Fibroblast of lung (primary cell): ENCODE results near the gene ADI1. TPM values are rescaled to one million over a fixed set of nuclear protein-coding genes. Genes with fewer than 3 reads are reported as not detected.

Source experiments
- DNase-seq, 2 donors: peaks; one replicate each; pipeline versions ENCODE4 v3.0.0 to v3.0.0-alpha.2; 2010; ENCODE audit warnings: low read depth in 2 of 2
- H2AFZ ChIP-seq: 2 replicates; pipeline ENCODE4 v1.5.1; 2012; ENCODE audit warnings: low read length, control low read depth, inconsistent platforms
- H3K27ac ChIP-seq: 2 replicates; pipeline ENCODE4 v1.5.1; 2011; ENCODE audit warnings: low read length, control low read depth; ENCODE audit not compliant: insufficient read depth
- H3K27me3 ChIP-seq: 2 replicates; pipeline ENCODE4 v1.5.1; 2011; ENCODE audit warnings: mild to moderate bottlenecking, low read length; ENCODE audit not compliant: control insufficient read depth, insufficient read depth
- H3K36me3 ChIP-seq: 2 replicates; pipeline ENCODE4 v1.5.1; 2011; ENCODE audit warnings: low read length; ENCODE audit not compliant: control insufficient read depth, insufficient read depth
- H3K4me1 ChIP-seq: 2 replicates; pipeline ENCODE4 v1.5.1; 2011; ENCODE audit warnings: low read length; ENCODE audit not compliant: control insufficient read depth, insufficient read depth; ENCODE audit errors: extremely low read depth
- H3K4me2 ChIP-seq: 2 replicates; pipeline ENCODE4 v1.5.1; 2011; ENCODE audit warnings: low read length, control low read depth; ENCODE audit not compliant: insufficient read depth; ENCODE audit errors: extremely low read depth
- H3K4me3 ChIP-seq, 4 experiments: fragments of 200-600 bp in 1 of 4; sonication (generic) in 1 of 4; replicated peaks in 1 of 4; 2 replicates each; pipeline ENCODE4 v1.5.1; 2011 to 2016; ENCODE audit warnings: low read length in 4 of 4, low read depth in 3 of 4, mild to moderate bottlenecking in 3 of 4, control low read depth in 2 of 4, inconsistent platforms in 1 of 4, mixed read lengths in 1 of 4; ENCODE audit not compliant: insufficient read depth in 1 of 4; ENCODE audit errors: control extremely low read depth in 1 of 4
- H3K79me2 ChIP-seq: 2 replicates; pipeline ENCODE4 v1.5.1; 2012; ENCODE audit warnings: mild to moderate bottlenecking, low read length, inconsistent platforms; ENCODE audit not compliant: control insufficient read depth, insufficient read depth
- H3K9ac ChIP-seq: 2 replicates; pipeline ENCODE4 v1.5.1; 2011; ENCODE audit warnings: mild to moderate bottlenecking, low read length, control low read depth; ENCODE audit not compliant: insufficient read depth
- H3K9me3 ChIP-seq: 2 replicates; pipeline ENCODE4 v1.5.1; 2012; ENCODE audit warnings: low read depth, low read length; ENCODE audit not compliant: control insufficient read depth, insufficient read depth
- H4K20me1 ChIP-seq: 2 replicates; pipeline ENCODE4 v1.5.1; 2011; ENCODE audit warnings: low read length; ENCODE audit not compliant: control insufficient read depth, insufficient read depth; ENCODE audit errors: extremely low read depth
- CTCF ChIP-seq, 2 donors: IDR thresholded peaks in 1 of 2; conservative IDR thresholded peaks in 1 of 2; 1 replicate in 1 of 2; 2 replicates in 1 of 2; pipeline ENCODE4 v1.5.1; 2011 to 2012; ENCODE audit warnings: low read length in 2 of 2, control low read depth in 1 of 2, inconsistent platforms in 1 of 2, low read depth in 1 of 2, mild to moderate bottlenecking in 1 of 2
- EZH2 ChIP-seq: IDR thresholded peaks from 2 replicates; pipeline ENCODE4 v1.5.1; 2012; ENCODE audit warnings: low read length, control low read depth, mild to moderate bottlenecking; ENCODE audit errors: missing control alignments
- polyA plus RNA-seq, 2 donors: library from polyadenylated mRNA; depleted of rRNA in 1 of 2; stranded (reverse) in 1 of 2; unstranded in 1 of 2; fragments of >200 nt; gene quantifications; 2 replicates each; pipeline ENCODE4 v1.2.1, GENCODE V29; 2011 to 2012; ENCODE audit warnings: missing spikeins in 1 of 2
- total RNA-seq: library from RNA; depleted of rRNA; stranded (reverse); fragments of >200 nt; gene quantifications from 2 replicates; pipeline ENCODE4 v1.2.1, GENCODE V29; 2014

The ADI1 gene
- total and polyA plus RNA-seq, 2 donors (not counting 1 experiment from before 2014, with no cell fraction given), result 41.9 to 69.3 TPM

GRCh38 chr2:3529316-3530025, 10.1 kb upstream of the ADI1 start:
- Histone ChIP-seq H3K27me3 (no peaks in the 10 kb centered on the region), H3K27ac (no peak overlapping the region), H3K9ac (no peak overlapping the region), H3K9me3 (no peaks in the 10 kb centered on the region), H3K79me2 (no peaks in the 10 kb centered on the region), H3K4me3 (no peak overlapping the region), H3K4me1 (no peaks in the 10 kb centered on the region), H2AFZ (no peak overlapping the region), H3K36me3 (peaks cover 3% of the 10 kb centered on the region), H4K20me1 (no peaks in the 10 kb centered on the region), H3K4me2 (no peak overlapping the region)
- no peak for DNase-seq
- no peak for TF ChIP-seq CTCF (conservative IDR thresholded peaks at IDR 0.05 in 1 of 2, IDR thresholded peaks at IDR 0.05 in 1 of 2; ENCODE audit: low read depth in 1 of 2, low read length in 2 of 2)
- no peak for TF ChIP-seq EZH2

- H3K27me3 ChIP-seq, result no peaks in the 10 kb centered on the region
- H3K79me2 ChIP-seq, result no peaks in the 10 kb centered on the region
- DNase-seq, result no peak
- no peak overlapping the region for H3K4me2 ChIP-seq
- TF ChIP-seq CTCF (conservative IDR thresholded peaks at IDR 0.05 in 1 of 2, IDR thresholded peaks at IDR 0.05 in 1 of 2; ENCODE audit: low read depth in 1 of 2, low read length in 2 of 2), result no peak
- no peak for TF ChIP-seq EZH2
- no peak overlapping the region for H3K4me3 ChIP-seq
- H3K9me3 ChIP-seq, result no peaks in the 10 kb centered on the region
- no peaks in the 10 kb centered on the region for H4K20me1 ChIP-seq
- peaks cover 8% of the 10 kb centered on the region for H3K4me1 ChIP-seq
- no peak overlapping the region for H2AFZ ChIP-seq
- H3K9ac ChIP-seq, result no peak overlapping the region
- H3K27ac ChIP-seq, result no peak overlapping the region
- H3K36me3 ChIP-seq, result no peaks in the 10 kb centered on the region
Measured at GRCh38 chr2:3527886-3528785, 8.8 kb upstream of the ADI1 start.

- Histone ChIP-seq H3K4me3 (no peak overlapping the region), H3K36me3 (no peaks in the 10 kb centered on the region), H3K4me1 (peaks cover 14% of the 10 kb centered on the region)
Measured at GRCh38 chr2:3526871-3527270, 7.5 kb upstream of the ADI1 start.

More at GRCh38 chr2:3526871-3527270, 7.5 kb upstream of the ADI1 start:
- no peak overlapping the region for H3K4me2 ChIP-seq
- H3K79me2 ChIP-seq, result no peaks in the 10 kb centered on the region
- H3K27ac ChIP-seq, result no peak overlapping the region
- no peaks in the 10 kb centered on the region for H4K20me1 ChIP-seq
- H3K27me3 ChIP-seq, result no peaks in the 10 kb centered on the region
- no peak for DNase-seq
- H2AFZ ChIP-seq, result no peak overlapping the region
- H3K9ac ChIP-seq, result no peak overlapping the region
- TF ChIP-seq EZH2 (no peak), CTCF (conservative IDR thresholded peaks at IDR 0.05 in 1 of 2, IDR thresholded peaks at IDR 0.05 in 1 of 2; ENCODE audit: low read depth in 1 of 2, low read length in 2 of 2) (no peak)
- no peaks in the 10 kb centered on the region for H3K9me3 ChIP-seq
